Nephron (organoid): ENCODE measurements around the gene CLDN15.
"Not testable (repeated sequence)": the region's sequence is repeated elsewhere in the genome, so short reads cannot be mapped to it uniquely, and the experiment has no call there.

Experiments
- H3K27ac Mint-ChIP-seq, 3 experiments: 2 replicates each; pipeline ENCODE4 v1.8.0; 2020; ENCODE audit warnings: mixed read lengths in 3 of 3, mild to moderate bottlenecking in 2 of 3, moderate library complexity in 1 of 3
- H3K27me3 Mint-ChIP-seq: 2 replicates; pipeline ENCODE4 v1.8.0; 2021; ENCODE audit warnings: low read depth, mild to moderate bottlenecking, moderate library complexity, mixed read lengths
- H3K36me3 Mint-ChIP-seq: 2 replicates; pipeline ENCODE4 v1.8.0; 2020; ENCODE audit warnings: low read depth, mixed read lengths
- H3K4me1 Mint-ChIP-seq: 2 replicates; pipeline ENCODE4 v1.8.0; 2020; ENCODE audit warnings: mixed read lengths
- H3K4me3 Mint-ChIP-seq, 3 experiments: 2 replicates each; pipeline ENCODE4 v1.8.0; 2020; ENCODE audit warnings: mild to moderate bottlenecking in 3 of 3, mixed read lengths in 3 of 3, moderate library complexity in 2 of 3
- H3K9me3 Mint-ChIP-seq: 2 replicates; pipeline ENCODE4 v1.8.0; 2020; ENCODE audit warnings: mixed read lengths
- TF ChIP-seq, protein P1 (sequence below), 3 experiments: fragments of 200-600 bp; sonication (generic); IDR thresholded peaks; one replicate each; pipeline ENCODE4 v1.5.0; 2021; ENCODE audit warnings: antibody characterized with exemption in 3 of 3; ENCODE audit not compliant: unreplicated experiment in 3 of 3

The CLDN15 gene

DNA sequence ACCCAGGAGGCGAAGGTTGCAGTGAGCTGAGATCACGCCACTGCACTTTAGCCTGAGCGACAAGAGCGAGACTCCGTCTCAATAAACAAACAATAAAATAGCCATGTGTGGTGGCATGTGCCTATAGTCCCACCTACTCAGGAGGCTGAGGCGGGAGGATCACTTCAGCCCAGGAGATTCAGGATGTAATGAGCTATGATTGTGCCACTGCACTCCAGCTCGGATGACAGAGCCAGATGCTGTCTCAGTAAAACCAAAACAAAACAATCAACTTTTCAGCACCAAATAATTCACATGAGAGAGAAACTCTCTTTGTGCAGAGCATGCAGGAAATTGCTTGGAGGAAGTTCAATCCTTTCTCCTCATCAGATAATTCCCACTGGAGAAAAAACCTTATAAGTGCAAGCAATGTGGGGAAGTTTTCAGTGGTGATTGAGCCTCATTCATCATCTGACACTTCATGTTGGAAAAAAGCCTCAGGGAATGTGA lies 20.7 kb upstream of the CLDN15 start:
- Mint-ChIP-seq H3K4me3 (peak overlapping the region in 1 of 3 experiments; percentile 23), H3K27ac (peak overlapping the region in 1 of 3 experiments; percentile 63), H3K36me3 (no peaks in the 10 kb centered on the region), H3K9me3 (no peaks in the 10 kb centered on the region), H3K27me3 (peaks cover 11% of the 10 kb centered on the region), H3K4me1 (no peaks in the 10 kb centered on the region)
- TF ChIP-seq, protein P1, sequence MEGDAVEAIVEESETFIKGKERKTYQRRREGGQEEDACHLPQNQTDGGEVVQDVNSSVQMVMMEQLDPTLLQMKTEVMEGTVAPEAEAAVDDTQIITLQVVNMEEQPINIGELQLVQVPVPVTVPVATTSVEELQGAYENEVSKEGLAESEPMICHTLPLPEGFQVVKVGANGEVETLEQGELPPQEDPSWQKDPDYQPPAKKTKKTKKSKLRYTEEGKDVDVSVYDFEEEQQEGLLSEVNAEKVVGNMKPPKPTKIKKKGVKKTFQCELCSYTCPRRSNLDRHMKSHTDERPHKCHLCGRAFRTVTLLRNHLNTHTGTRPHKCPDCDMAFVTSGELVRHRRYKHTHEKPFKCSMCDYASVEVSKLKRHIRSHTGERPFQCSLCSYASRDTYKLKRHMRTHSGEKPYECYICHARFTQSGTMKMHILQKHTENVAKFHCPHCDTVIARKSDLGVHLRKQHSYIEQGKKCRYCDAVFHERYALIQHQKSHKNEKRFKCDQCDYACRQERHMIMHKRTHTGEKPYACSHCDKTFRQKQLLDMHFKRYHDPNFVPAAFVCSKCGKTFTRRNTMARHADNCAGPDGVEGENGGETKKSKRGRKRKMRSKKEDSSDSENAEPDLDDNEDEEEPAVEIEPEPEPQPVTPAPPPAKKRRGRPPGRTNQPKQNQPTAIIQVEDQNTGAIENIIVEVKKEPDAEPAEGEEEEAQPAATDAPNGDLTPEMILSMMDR (IDR thresholded peaks at IDR 0.05; ENCODE audit: unreplicated experiment in 3 of 3), result no peak

DNA sequence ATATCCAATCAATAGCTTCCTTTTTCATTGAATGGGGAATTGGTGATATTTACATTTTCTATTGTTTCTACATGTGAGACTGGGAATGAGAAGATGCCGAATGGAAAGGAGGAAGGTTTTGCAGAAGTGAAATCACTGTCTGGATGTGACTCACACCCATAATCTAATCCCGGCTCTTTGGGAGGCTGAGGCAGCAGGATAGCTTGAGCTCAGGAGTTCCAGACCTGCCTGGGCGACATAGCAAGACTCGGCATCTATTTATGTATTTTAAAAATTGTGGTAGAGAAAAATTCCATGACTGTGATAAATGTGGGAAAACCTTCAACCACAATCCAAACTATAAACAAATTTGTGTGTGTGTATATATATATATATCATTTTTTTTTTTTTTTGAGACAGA lies 18.2 kb upstream of the CLDN15 start:
- Mint-ChIP-seq H3K27ac (no peak overlapping the region), H3K36me3 (peaks cover 6% of the 10 kb centered on the region), H3K9me3 (no peaks in the 10 kb centered on the region), H3K27me3 (peaks cover 11% of the 10 kb centered on the region), H3K4me1 (peaks cover 9% of the 10 kb centered on the region), H3K4me3 (no peak overlapping the region)
- TF ChIP-seq, protein P1 (IDR thresholded peaks at IDR 0.05; ENCODE audit: unreplicated experiment in 3 of 3), result no peak

DNA sequence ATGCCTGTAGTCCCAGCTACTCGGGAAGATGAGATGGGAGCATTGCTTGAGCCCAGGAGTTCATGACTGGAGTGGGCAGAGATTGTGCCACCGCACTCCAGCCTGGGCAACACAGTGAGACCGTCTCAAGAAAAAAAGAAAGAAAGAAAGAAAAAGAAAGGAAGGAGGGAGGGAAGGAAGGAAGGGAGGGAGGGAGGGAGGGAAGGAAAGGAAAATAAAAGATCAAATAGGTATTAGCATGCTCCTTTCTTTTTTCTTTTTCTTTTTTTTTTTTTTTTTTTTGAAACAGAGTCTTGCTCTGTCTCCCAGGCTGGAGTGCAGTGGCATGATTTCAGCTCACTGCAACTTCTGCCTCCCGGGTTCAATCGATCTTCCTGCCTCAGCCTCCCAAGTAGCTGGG lies 15.6 kb upstream of the CLDN15 start:
- H3K4me1 Mint-ChIP-seq, result peaks cover 15% of the 10 kb centered on the region
- peaks cover 11% of the 10 kb centered on the region for H3K36me3 Mint-ChIP-seq
- H3K9me3 Mint-ChIP-seq, H3K27ac Mint-ChIP-seq: not testable (repeated sequence)
- peaks cover 11% of the 10 kb centered on the region for H3K27me3 Mint-ChIP-seq
- H3K4me3 Mint-ChIP-seq, result peak overlapping the region; percentile 56 to 98 (median 72)

DNA sequence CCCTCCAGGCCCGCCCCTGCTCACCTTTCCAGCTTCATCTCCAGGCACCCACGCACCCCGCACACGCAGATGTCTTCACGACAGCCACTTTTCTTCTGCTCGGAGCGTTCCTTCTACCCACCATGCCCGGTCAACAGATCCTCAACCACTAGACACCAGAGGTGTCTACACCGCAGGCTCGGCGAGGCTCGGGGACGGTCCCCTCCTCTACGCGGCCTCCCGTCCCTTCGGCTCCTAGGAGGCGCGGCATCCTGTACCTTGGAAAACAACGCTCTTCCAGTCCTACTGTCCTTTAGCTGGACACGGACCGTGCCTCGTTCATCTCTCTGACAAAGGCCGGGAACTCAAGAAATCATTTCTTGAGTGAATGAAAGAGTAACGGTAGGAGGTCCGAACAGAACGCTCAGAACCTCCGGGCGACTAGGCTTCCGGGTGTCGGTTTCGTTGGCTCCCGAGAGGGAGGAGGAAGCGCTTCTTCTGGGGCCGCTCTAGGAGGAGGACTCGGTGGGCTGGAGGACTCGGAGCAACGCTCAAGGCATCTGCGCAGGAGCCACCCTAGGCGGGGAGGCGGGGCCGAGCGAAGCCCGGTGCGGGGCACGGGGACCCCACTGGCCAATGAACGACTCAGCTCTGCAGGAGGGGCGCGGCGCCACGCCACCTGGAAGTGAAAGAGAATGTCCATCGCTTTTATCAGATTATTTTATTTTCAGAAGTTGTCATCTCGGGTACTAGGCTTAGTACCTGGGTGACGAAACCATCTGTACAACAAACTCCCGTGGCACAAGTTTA lies 14.5 kb upstream of the CLDN15 start:
- Mint-ChIP-seq H3K4me1 (peaks cover 15% of the 10 kb centered on the region), H3K27me3 (peaks cover 11% of the 10 kb centered on the region), H3K36me3 (peaks cover 14% of the 10 kb centered on the region), H3K4me3 (peak overlapping the region; percentile 97 to 98 (median 98)), H3K27ac (peak overlapping the region; percentile 79 to 92 (median 91)), H3K9me3 (no peaks in the 10 kb centered on the region)
- TF ChIP-seq, protein P1 (IDR thresholded peaks at IDR 0.05; ENCODE audit: unreplicated experiment in 3 of 3), result no peak

DNA sequence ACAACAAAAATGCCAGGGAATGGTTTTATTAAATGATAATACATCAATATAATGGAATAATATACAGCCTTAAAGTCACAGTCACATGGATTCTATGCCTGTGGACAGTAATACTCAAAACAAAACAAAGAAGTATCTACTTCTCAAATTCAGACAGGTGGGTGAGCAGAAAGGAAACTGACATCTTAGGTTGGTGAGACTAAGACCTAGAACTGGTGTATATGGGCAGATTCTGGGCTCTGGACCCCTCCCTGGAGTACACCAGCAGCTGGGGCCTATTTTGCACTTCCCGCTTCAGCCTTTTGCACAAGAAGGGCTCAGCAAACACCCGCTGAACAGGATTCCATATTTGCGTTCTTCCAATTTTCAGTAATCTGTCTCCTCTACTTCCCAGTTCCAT lies 12.7 kb upstream of the CLDN15 start:
- Mint-ChIP-seq H3K36me3 (peaks cover 18% of the 10 kb centered on the region), H3K27ac (no peak overlapping the region), H3K27me3 (peaks cover 10% of the 10 kb centered on the region), H3K4me1 (peaks cover 15% of the 10 kb centered on the region), H3K9me3 (no peaks in the 10 kb centered on the region), H3K4me3 (peak overlapping the region; percentile 97 to 98 (median 98))
- TF ChIP-seq, protein P1 (IDR thresholded peaks at IDR 0.05; ENCODE audit: unreplicated experiment in 3 of 3), result no peak

DNA sequence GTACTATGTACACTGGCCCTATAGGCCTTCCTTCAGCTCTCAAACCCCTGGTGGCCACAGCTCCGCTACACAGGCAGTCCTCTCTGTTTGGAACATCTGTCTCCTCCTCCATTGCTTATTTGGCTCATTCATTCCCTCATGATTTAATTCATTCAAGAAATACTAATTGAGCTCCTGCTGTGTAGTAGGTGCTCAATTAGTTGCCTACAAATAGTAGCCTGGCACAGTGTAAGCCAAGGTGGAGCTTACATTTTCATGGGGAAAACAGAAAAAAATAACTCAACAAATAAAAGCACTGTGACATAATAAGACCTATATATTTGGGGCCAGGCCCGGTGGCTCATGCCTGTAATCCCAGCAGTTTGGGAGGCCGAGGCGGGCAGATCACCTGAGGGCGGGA lies 10.7 kb upstream of the CLDN15 start:
- peak overlapping the region; percentile 37 to 71 (median 64) for H3K4me3 Mint-ChIP-seq
- peak overlapping the region in 1 of 3 experiments; percentile 47 for H3K27ac Mint-ChIP-seq
- peaks cover 3% of the 10 kb centered on the region for H3K27me3 Mint-ChIP-seq
- TF ChIP-seq, protein P1 (IDR thresholded peaks at IDR 0.05; ENCODE audit: unreplicated experiment in 3 of 3), result no peak
- no peaks in the 10 kb centered on the region for H3K9me3 Mint-ChIP-seq
- peaks cover 18% of the 10 kb centered on the region for H3K36me3 Mint-ChIP-seq
- H3K4me1 Mint-ChIP-seq, result peaks cover 31% of the 10 kb centered on the region
